Measurements from ENCODE around the gene CDC42EP5. TPM values are rescaled to one million over a fixed set of nuclear protein-coding genes. Genes with fewer than 3 reads are reported as not detected.
"Not testable (repeated sequence)": the region's sequence is repeated elsewhere in the genome, so short reads cannot be mapped to it uniquely, and the experiment has no call there.

CDC42EP5 gene
- total RNA-seq, 2 experiments from 2014 or later: not detected

DNA sequence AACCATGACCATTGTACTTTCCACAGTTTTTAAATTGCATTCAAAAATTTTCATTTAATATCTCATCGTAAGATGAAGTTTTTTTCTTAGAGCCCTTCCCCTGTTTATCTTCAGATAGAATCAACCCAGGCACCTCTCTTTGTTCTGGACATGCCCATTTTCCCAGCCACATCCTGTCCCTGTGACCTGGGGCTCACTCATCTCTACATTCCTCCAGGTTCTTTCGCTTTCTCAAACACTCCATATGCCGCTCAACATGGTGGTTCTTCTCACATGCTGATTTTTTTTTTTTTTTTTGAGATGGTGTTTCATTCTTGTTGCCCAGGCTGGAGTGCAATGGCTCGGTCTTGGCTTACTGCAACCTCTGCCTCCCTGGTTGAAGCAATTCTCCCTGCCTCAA is 32.4 kb upstream of the CDC42EP5 start:
- not testable (repeated sequence) for H3K36me3 Mint-ChIP-seq (ENCODE audit: low read depth); DNase-seq; H3K9me3 Mint-ChIP-seq; H3K27ac Mint-ChIP-seq
- peaks cover 18% of the 10 kb centered on the region for H3K27me3 Mint-ChIP-seq
- peaks cover 48% of the 10 kb centered on the region for H3K4me1 Mint-ChIP-seq
- ChIA-PET POLR2A (interaction anchor here (1.3 kb wide), 1 partner anchor 27 kb away, joined by 3 read pairs; no protein-coding TSS in a partner anchor), CTCF (interaction anchor here (0.7 kb wide), 1 partner anchor 19 kb away, joined by 3 read pairs; no protein-coding TSS in a partner anchor)
- peak overlapping the region; percentile 9 for H3K4me3 Mint-ChIP-seq

DNA sequence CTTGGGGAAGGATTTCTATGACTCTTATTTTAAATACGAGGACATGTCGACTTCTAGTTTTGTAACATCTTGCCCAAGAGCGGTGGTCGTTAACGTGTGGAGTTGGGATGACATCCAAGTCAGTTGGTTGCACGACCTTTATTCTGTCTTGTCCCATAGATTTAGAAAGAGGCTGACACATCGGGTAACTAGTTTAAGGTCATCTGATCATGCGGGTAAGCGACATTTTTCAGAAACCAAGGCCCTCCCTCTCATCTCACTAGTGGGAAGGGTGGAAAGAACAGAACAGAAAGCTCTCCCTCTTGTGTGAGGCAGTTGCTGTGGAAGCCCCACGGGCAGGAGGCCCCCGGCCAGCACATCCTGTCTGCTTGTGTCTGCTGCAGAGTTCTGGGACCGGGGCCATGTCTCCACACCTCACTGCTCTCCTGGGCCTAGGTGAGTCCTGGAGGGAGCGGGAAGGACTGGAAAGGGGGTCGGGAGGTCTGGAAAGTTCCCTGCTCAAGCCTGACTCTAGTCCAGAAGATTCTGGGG is 29.5 kb upstream of the CDC42EP5 start, which contains the start of gene LAIR2:
Gene LAIR2 (plus strand): TSS at position 314 of the 531 bp plus-strand sequence. CDS start 88 bp downstream, at position 402.
- Mint-ChIP-seq H3K36me3 (ENCODE audit: low read depth) (peaks cover 3% of the 10 kb centered on the region), H3K27me3 (peaks cover 34% of the 10 kb centered on the region), H3K9me3 (no peaks in the 10 kb centered on the region), H3K4me3 (peak within 1 kb of the TSS; percentile 49), H3K4me1 (peaks cover 55% of the 10 kb centered on the region), H3K27ac (no peak within 1 kb of the TSS)
- POLR2A ChIA-PET: no interaction called here
- peak; percentile 32 for DNase-seq
- CTCF ChIA-PET: interaction anchor here (0.9 kb wide), 1 partner anchor 170 kb away, joined by 3 read pairs; no protein-coding TSS in a partner anchor

DNA sequence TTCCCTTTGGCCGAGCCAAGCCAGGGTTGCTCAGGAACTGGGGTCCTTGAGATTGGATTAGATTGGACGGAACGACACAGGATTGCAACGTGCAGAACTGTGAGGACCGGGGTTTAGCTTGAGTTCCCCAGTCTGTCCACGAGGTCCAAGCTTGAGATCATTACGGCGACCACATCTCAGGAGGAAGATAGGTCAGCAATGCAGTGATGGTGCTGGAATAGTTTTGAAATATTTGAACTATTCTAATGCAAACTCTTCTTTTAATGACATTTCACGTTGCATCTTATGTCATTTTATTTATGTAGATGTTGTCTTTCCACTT is 25.3 kb upstream of the CDC42EP5 start:
- H3K27ac Mint-ChIP-seq; POLR2A ChIA-PET; H3K9me3 Mint-ChIP-seq; H3K36me3 Mint-ChIP-seq (ENCODE audit: low read depth); H3K4me3 Mint-ChIP-seq; DNase-seq: not testable (repeated sequence)
- peaks cover 30% of the 10 kb centered on the region for H3K4me1 Mint-ChIP-seq
- peaks cover 42% of the 10 kb centered on the region for H3K27me3 Mint-ChIP-seq
- CTCF ChIA-PET: interaction anchor here (1.0 kb wide), 1 partner anchor 20 kb away, joined by 3 read pairs; no protein-coding TSS in a partner anchor

DNA sequence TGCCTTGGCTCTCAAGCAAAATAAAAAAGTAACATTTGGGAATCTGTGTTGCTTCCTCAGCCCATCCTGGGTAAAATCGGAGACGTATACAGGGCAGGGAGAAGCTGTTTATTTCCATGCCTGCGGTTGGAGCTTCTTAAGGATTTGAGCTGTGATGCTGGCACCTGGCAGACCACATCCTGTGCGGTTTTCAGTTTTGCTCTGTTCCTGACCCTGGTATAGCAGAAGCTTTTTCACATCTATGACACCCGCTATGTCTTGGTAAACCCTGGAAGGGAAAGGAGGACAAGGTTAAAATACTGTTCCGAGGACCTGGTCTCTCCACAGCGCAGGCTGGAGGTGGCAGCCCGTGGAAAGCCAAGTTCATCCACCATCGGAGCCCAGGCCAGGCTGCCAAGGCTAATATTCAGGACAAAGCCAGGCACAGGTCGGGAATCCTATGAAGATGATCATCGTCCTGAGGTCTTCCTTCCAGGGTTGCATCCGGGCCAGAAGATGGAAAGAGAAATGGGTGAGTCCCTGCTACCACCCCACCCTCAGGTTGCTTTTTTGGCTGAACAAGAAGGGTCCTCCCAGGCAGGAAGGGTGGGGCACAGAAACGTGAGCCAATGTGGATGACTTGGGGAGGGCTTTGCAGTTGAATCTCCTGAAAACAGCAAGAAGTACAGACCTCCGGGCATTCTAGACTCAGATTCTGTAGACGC is 24.8 kb upstream of the CDC42EP5 start:
- POLR2A ChIA-PET; H3K4me3 Mint-ChIP-seq; H3K27ac Mint-ChIP-seq; H3K9me3 Mint-ChIP-seq; H3K36me3 Mint-ChIP-seq (ENCODE audit: low read depth): not testable (repeated sequence)
- H3K27me3 Mint-ChIP-seq: peaks cover 42% of the 10 kb centered on the region
- CTCF ChIA-PET: interaction anchor here (1.1 kb wide), 1 partner anchor 17 kb away, joined by 4 read pairs; no protein-coding TSS in a partner anchor
- peak; percentile 52 for DNase-seq
- H3K4me1 Mint-ChIP-seq: peaks cover 30% of the 10 kb centered on the region

DNA sequence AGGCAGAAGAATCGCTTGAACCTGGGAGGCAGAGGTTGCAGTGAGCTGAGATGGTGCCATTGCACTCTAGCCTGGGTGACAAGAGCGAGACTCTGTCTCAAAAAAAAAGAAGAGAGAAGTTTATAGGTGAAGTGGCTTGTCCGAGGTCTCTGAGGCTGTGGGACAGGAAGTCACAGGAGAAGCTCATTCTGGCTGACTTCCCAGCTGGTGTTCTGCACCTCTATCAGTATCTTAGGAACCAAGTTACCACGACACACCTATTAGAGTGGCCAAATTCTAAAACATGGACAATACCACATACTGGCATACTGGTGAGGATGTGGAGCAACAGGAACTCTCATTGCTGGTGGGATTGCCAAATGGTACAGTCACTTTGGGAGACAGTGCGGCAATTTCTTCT is 22.2 kb upstream of the CDC42EP5 start:
- Mint-ChIP-seq H3K27me3 (peaks cover 43% of the 10 kb centered on the region), H3K4me1 (peaks cover 23% of the 10 kb centered on the region)
- H3K27ac Mint-ChIP-seq; H3K36me3 Mint-ChIP-seq (ENCODE audit: low read depth); H3K9me3 Mint-ChIP-seq; H3K4me3 Mint-ChIP-seq; POLR2A ChIA-PET; DNase-seq: not testable (repeated sequence)
- CTCF ChIA-PET: interaction anchor here (0.8 to 1.1 kb wide), 2 partner anchors 14 to 180 kb away, joined by 4 to 5 read pairs; no protein-coding TSS in a partner anchor

DNA sequence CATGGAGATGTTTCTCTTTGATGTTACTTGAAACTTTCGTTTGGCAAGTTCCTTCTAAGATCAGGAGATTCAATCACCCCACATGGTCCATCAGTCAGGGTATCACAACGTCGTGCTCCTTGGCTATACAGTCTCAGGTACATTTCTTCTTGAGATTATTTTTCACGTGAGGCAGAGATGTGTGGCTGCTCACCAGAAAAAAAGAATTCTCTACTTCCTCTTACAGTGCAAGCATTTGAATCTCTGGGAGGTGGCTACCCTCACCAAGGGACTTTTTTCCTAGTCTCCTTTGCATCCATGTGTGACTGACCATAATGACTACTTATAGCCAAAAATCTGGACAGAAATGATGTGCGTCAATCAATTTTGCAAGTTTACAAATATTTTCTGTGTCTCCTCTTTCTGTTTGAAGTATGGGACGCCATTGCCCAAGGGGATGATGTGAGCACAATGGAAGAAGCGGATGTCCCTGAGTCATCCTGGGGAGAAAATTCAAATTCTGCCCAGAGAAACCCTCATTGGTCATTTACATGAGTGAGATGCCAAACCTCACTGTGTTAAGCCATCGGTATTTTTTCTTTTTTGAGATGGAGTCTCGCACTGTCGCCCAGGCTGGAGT is 21.0 kb upstream of the CDC42EP5 start:
- ChIA-PET CTCF (no interaction called here), POLR2A (no interaction called here)
- Mint-ChIP-seq H3K4me3 (no peak overlapping the region), H3K27me3 (peaks cover 47% of the 10 kb centered on the region), H3K9me3 (no peaks in the 10 kb centered on the region), H3K27ac (no peak overlapping the region), H3K4me1 (peaks cover 19% of the 10 kb centered on the region), H3K36me3 (ENCODE audit: low read depth) (no peaks in the 10 kb centered on the region)
- DNase-seq: no peak

DNA sequence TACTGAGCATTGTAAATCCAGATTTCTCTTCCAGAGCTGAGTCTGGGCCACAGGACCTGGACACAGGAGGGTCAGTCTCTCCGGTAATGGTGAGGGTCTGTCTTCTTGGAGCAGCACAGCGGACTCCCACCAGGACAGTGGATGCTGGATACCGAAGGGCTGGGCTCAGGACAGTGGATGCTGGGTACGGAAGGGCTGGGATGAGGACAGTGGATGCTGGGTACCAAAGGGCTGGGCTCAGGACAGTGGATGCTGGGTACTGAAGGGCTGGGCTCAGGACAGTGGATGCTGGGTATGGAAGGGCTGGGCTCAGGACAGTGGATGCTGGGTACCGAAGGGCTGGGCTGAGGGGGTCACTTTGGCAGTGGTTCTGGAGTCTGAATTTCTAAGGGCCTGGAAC is 20.0 kb upstream of the CDC42EP5 start:
- H3K9me3 Mint-ChIP-seq; DNase-seq; CTCF ChIA-PET; POLR2A ChIA-PET; H3K27ac Mint-ChIP-seq; H3K4me3 Mint-ChIP-seq; H3K4me1 Mint-ChIP-seq; H3K36me3 Mint-ChIP-seq (ENCODE audit: low read depth): not testable (repeated sequence)
- H3K27me3 Mint-ChIP-seq: peaks cover 41% of the 10 kb centered on the region

DNA sequence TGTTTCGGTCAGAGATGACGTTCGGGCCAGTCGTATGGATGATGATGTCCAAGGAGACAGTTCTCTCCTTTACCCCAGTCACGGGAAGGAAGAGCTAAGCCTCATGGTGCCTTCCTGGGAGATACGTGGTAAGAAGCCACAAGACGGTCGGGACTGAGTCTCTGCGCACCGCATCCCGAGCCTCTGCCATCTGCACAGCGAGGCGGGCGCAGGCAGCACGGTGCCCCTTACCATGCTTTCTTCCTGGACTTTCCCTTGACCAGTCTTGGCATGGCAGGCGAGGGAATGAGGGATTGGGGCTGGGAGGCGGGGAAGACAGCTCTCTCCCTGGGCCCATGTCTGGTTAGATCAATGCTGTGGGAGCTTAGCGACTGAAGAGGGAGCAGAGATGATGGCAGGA is 19.5 kb upstream of the CDC42EP5 start:
- CTCF ChIA-PET: no interaction called here
- no peak overlapping the region for H3K4me3 Mint-ChIP-seq
- no peak overlapping the region for H3K27ac Mint-ChIP-seq
- DNase-seq: no peak
- peaks cover 36% of the 10 kb centered on the region for H3K27me3 Mint-ChIP-seq
- H3K4me1 Mint-ChIP-seq: peaks cover 5% of the 10 kb centered on the region
- no peaks in the 10 kb centered on the region for H3K9me3 Mint-ChIP-seq
- H3K36me3 Mint-ChIP-seq (ENCODE audit: low read depth): no peaks in the 10 kb centered on the region
- POLR2A ChIA-PET: no interaction called here

DNA sequence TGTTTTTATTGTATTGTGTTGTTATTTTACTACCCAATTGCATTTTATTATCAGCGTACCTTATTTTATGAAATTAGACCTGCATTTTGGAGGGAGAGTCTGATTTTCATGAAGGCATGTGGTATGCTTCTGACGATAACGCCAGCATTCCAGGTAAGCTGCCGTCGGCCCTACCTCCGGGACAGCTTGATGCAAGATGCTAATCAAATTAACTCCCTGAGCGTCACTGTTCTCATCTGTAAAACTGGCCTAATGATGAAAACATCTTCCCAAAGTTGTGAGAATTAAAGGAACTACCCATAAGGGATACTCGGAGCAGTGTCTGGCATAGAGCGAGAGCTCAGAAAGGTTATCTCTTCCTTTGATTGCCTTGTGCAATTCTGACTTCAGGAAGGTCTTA is 16.7 kb upstream of the CDC42EP5 start:
- Mint-ChIP-seq H3K4me1 (peaks cover 9% of the 10 kb centered on the region), H3K27ac (no peak overlapping the region), H3K36me3 (ENCODE audit: low read depth) (no peaks in the 10 kb centered on the region), H3K4me3 (no peak overlapping the region), H3K9me3 (no peaks in the 10 kb centered on the region), H3K27me3 (peaks cover 28% of the 10 kb centered on the region)
- ChIA-PET POLR2A (no interaction called here), CTCF (no interaction called here)
- no peak for DNase-seq

DNA sequence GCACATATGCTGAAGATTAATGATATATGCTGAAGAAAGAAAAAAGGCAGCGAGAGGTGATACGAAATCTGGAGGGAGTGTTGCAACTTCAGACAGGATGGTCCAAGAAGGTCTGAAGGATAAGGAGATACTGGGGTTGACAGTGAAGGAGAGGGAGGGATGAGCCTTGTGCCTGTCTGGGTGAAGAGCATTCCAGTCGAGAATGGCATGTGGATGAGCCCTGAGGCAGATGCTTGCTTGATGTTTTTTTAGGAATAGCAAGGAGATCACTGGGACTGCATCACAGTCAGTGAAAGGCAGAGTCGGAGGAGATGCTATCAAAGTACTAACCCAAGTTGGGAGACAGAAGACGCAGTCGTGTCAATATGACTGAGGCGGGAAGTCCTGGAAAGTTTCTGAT is 16.2 kb upstream of the CDC42EP5 start:
- no peaks in the 10 kb centered on the region for H3K36me3 Mint-ChIP-seq (ENCODE audit: low read depth)

DNA sequence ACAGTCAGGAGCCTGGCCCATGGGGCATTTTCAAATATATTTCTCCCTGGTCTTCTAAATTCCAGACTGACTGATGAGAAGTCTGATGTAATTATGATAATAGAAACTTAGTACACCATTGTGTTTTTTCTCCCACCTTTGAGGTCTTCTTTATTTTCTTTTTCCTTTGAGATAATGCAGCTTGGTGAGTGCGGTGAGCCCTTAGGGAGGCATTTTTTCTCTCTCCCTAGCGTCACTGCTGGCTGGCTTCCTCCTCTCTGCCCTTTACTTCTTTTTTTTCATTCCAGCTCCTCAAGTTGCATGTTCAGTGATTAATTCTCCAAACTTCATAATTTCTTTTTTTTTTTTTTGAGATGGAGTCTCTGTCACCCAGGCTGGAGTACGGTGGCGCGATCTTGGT is 12.8 kb upstream of the CDC42EP5 start:
- ChIA-PET POLR2A (no interaction called here), CTCF (interaction anchor here (0.6 to 1.1 kb wide), 2 partner anchors 20 to 189 kb away, joined by 3 read pairs; no protein-coding TSS in a partner anchor)
- H3K27me3 Mint-ChIP-seq: peaks cover 35% of the 10 kb centered on the region
- no peak overlapping the region for H3K4me3 Mint-ChIP-seq
- no peak for DNase-seq
- H3K27ac Mint-ChIP-seq: no peak overlapping the region
- no peaks in the 10 kb centered on the region for H3K36me3 Mint-ChIP-seq (ENCODE audit: low read depth)
- peaks cover 29% of the 10 kb centered on the region for H3K4me1 Mint-ChIP-seq
- no peaks in the 10 kb centered on the region for H3K9me3 Mint-ChIP-seq

More for the DNA sequence above, 16.2 kb upstream of the CDC42EP5 start:
- no peak overlapping the region for H3K4me3 Mint-ChIP-seq
- POLR2A ChIA-PET: no interaction called here
- H3K9me3 Mint-ChIP-seq: no peaks in the 10 kb centered on the region
- peaks cover 30% of the 10 kb centered on the region for H3K27me3 Mint-ChIP-seq
- no peak overlapping the region for H3K27ac Mint-ChIP-seq
- DNase-seq: no peak
- CTCF ChIA-PET: interaction anchor here (1.0 kb wide), 1 partner anchor 10 kb away, joined by 4 read pairs; no protein-coding TSS in a partner anchor
- peaks cover 11% of the 10 kb centered on the region for H3K4me1 Mint-ChIP-seq

DNA sequence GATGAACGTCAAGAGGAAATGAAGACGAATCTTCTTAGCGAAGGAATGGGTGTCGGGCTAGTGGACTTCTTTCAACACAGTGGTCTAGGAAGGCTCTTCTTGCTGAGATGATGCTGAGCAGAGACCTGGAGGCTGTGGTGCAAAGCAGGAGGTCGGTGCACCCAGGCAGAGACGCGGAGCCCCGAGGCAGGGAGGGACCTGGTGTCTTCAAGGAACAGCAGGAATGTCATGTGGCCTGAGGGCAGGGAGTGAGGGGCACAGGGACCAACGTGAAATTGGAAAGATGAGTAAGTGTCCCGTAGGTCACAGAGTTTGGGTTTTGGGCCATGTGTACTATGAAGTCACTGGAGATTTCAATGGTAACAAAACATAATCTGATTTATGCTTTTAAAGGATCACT is 11.4 kb upstream of the CDC42EP5 start:
- POLR2A ChIA-PET: no interaction called here
- Mint-ChIP-seq H3K27ac (no peak overlapping the region), H3K27me3 (peaks cover 33% of the 10 kb centered on the region), H3K9me3 (no peaks in the 10 kb centered on the region), H3K36me3 (ENCODE audit: low read depth) (no peaks in the 10 kb centered on the region), H3K4me3 (no peak overlapping the region), H3K4me1 (peaks cover 35% of the 10 kb centered on the region)
- no peak for DNase-seq
- CTCF ChIA-PET: no interaction called here

DNA sequence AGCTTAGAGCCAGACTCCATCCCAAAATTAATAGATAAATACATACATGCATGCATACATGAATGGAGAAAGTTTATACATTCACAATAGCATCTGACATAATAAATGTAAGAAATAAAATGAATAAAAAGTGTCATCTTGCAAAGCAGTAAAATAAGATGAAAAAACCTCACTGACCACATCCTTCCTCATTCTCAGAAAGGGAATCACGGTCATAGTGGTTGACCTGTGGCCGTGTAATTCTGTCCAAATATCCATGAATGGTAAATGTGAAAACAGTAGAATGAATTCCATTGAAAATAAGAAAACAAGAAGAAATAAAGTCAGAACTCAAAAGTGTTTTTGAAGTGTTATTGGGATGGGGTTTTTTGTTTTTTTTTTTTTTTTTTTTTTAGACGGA is 9.8 kb upstream of the CDC42EP5 start:
- no peaks in the 10 kb centered on the region for H3K9me3 Mint-ChIP-seq
- peaks cover 38% of the 10 kb centered on the region for H3K4me1 Mint-ChIP-seq
- peaks cover 33% of the 10 kb centered on the region for H3K27me3 Mint-ChIP-seq
- POLR2A ChIA-PET: no interaction called here
- no peaks in the 10 kb centered on the region for H3K36me3 Mint-ChIP-seq (ENCODE audit: low read depth)
- DNase-seq: no peak
- no peak overlapping the region for H3K27ac Mint-ChIP-seq
- H3K4me3 Mint-ChIP-seq: no peak overlapping the region
- CTCF ChIA-PET: interaction anchor here (0.6 to 1.6 kb wide), 2 partner anchors 192 to 224 kb away, joined by 6 to 8 read pairs; no protein-coding TSS in a partner anchor
